ENCODE measurements around the gene CMC4. TPM values are rescaled to one million over a fixed set of nuclear protein-coding genes. Genes with fewer than 3 reads are reported as not detected.
A peak's percentile ranks its signal among the peaks of the same experiment; 100 is the strongest.

Gene CMC4
- total and polyA plus RNA-seq, 2 experiments from 2014 or later, result 10.8 to 18.4 TPM

DNA sequence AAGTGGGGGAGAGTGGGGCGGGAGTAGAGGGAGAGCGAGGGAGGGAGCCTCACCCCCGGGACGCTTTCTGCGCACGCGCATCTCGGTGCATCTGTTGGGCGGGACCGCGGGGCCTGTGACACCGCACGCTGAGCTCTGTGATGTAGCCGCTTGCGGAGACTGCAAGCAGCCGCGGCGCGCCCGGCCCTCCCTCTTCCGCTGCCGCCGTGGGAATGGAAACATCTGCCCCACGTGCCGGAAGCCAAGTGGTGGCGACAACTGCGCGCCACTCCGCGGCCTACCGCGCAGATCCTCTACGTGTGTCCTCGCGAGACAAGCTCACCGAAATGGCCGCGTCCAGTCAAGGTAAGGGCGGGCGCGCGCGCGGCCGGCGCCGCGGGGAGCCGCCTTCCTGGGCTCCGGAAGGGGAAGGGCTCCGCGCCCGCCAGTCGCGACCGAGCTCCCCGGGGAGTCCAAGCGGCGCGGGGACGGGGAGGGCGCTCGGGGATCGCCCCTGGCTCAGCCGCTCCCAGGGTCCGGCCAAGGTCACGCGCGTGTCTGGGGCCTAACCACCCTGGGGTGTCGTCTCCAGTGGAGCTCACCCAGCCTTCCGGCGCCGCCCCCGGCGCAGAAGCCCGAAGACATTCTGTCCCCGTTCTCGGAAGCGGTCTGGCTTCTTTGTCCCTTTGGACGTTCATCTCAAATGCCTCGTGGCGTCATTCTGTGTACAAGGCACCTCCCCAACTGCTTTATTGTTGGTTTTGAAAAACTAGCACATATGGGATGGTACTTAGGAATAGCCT is 44.0 kb downstream of the CMC4 start, which contains the start of gene FUNDC2:
Gene FUNDC2 (plus strand): TSS at position 118 of the 782 bp plus-strand sequence. CDS start 95 bp downstream, at position 213.
- Histone ChIP-seq H3K27ac (peak within 1 kb of the TSS; percentile 100), H4K20me1 (ENCODE audit: insufficient read depth, poor library complexity, severe bottlenecking) (no peaks in the 10 kb centered on the region), H3K4me1 (ENCODE audit: insufficient read depth) (no peaks in the 10 kb centered on the region), H3K36me3 (replicated peaks; ENCODE audit: insufficient read depth, low read depth) (no peaks in the 10 kb centered on the region), H3K4me2 (peak within 1 kb of the TSS; percentile 75), H3K9me2 (replicated peaks; ENCODE audit: insufficient read depth) (no peaks in the 10 kb centered on the region), H3K4me3 (peak within 1 kb of the TSS; percentile 48), H2AFZ (peak within 1 kb of the TSS; percentile 16), H3K79me2 (peaks cover 36% of the 10 kb centered on the region), H3K9me3 (ENCODE audit: low read depth) (no peaks in the 10 kb centered on the region), H3K27me3 (no peaks in the 10 kb centered on the region)
- WGBS (ENCODE audit: low lambda C conversion rate, missing lambda C conversion rate), result 46% methylated on average over 77 of the region's 82 CpGs
- peak; percentile 94 for DNase-seq (ENCODE audit: low spot score)
- TF ChIP-seq, protein P1, sequence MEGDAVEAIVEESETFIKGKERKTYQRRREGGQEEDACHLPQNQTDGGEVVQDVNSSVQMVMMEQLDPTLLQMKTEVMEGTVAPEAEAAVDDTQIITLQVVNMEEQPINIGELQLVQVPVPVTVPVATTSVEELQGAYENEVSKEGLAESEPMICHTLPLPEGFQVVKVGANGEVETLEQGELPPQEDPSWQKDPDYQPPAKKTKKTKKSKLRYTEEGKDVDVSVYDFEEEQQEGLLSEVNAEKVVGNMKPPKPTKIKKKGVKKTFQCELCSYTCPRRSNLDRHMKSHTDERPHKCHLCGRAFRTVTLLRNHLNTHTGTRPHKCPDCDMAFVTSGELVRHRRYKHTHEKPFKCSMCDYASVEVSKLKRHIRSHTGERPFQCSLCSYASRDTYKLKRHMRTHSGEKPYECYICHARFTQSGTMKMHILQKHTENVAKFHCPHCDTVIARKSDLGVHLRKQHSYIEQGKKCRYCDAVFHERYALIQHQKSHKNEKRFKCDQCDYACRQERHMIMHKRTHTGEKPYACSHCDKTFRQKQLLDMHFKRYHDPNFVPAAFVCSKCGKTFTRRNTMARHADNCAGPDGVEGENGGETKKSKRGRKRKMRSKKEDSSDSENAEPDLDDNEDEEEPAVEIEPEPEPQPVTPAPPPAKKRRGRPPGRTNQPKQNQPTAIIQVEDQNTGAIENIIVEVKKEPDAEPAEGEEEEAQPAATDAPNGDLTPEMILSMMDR (IDR thresholded peaks at IDR 0.05; ENCODE audit: poor library complexity), result no peak
- TF ChIP-seq EZH2 (IDR thresholded peaks at IDR 0.05; ENCODE audit: borderline replicate concordance), result no peak
- no peak for TF ChIP-seq EZH2phosphoT487 (IDR thresholded peaks at IDR 0.05; ENCODE audit: low read depth, severe bottlenecking, unreplicated experiment)

DNA sequence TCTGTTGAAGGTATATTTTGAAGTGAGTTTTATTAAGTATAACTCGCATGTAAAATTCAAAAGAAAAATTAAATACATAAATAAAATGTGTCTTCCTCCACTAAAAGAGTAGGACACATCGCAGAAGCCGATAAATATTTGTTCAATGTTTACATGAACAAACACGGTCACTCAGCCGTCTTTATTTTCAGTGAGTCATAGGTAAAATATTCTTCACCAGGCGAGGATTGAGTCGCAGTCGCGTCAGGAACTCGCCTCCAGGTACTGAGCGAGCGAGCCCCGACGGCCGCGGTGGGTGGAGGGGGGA is 44.6 kb downstream of the CMC4 start:
- no peaks in the 10 kb centered on the region for H3K9me3 ChIP-seq (ENCODE audit: low read depth)
- peak overlapping the region; percentile 64 for H3K4me2 ChIP-seq
- peak overlapping the region; percentile 23 for H3K4me3 ChIP-seq
- 31% methylated on average over 16 of the region's 16 CpGs for WGBS (ENCODE audit: low lambda C conversion rate, missing lambda C conversion rate)
- no peaks in the 10 kb centered on the region for H3K27me3 ChIP-seq
- peaks cover 30% of the 10 kb centered on the region for H3K79me2 ChIP-seq
- TF ChIP-seq EZH2phosphoT487 (IDR thresholded peaks at IDR 0.05; ENCODE audit: low read depth, severe bottlenecking, unreplicated experiment), result no peak
- no peak for TF ChIP-seq EZH2 (IDR thresholded peaks at IDR 0.05; ENCODE audit: borderline replicate concordance)
- TF ChIP-seq, protein P1 (IDR thresholded peaks at IDR 0.05; ENCODE audit: poor library complexity), result no peak
- H2AFZ ChIP-seq, result no peak overlapping the region
- no peaks in the 10 kb centered on the region for H4K20me1 ChIP-seq (ENCODE audit: insufficient read depth, poor library complexity, severe bottlenecking)
- no peaks in the 10 kb centered on the region for H3K36me3 ChIP-seq (replicated peaks; ENCODE audit: insufficient read depth, low read depth)
- DNase-seq (ENCODE audit: low spot score), result no peak
- H3K27ac ChIP-seq, result peak overlapping the region; percentile 100
- H3K4me1 ChIP-seq (ENCODE audit: insufficient read depth), result no peaks in the 10 kb centered on the region
- no peaks in the 10 kb centered on the region for H3K9me2 ChIP-seq (replicated peaks; ENCODE audit: insufficient read depth)

DNA sequence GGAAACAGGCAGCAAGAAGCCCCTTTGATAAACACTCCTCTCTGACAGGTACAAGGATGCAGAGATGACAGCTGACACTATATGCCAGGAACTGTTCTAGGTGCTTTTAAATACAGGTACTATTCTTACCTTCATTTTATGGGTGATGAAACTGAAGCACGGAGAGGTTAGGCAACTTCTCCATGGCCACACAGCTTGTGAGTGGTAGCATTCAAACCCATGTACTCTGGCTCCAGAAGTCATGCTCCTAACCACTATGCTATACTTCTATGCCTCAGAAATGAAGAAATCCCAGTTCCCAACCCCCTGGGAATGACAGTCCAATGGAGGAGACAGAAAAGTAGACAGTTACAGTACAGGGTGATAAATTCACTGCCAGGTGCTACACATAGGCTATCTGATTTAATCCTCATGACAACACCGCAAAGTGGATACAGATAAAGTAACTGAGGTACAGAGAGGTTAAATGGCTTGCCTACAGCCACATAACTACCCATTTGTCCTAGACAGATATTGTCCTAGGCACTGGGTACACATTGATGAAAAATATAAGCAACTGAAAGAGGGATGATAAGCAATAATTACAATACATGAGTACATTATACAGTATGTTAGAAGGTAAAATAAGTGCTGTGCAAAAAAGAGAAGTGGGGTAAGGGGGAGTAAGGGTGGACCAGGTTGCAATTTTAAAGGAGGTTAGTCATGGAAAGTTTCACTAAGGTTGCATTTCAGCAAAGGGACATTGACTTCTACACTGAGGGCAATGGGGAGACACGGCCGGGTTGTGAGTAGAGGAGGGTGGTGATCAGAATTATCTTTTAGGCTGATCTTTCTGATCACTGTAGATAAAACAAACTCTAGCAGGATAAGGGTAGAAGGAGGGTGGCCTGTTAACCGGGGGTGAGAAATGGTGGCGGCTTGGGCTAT is 46.8 kb downstream of the CMC4 start:
- no peaks in the 10 kb centered on the region for H4K20me1 ChIP-seq (ENCODE audit: insufficient read depth, poor library complexity, severe bottlenecking)
- no peak overlapping the region for H3K4me3 ChIP-seq
- H3K27ac ChIP-seq, result no peak overlapping the region
- H3K27me3 ChIP-seq, result no peaks in the 10 kb centered on the region
- no peak overlapping the region for H3K4me2 ChIP-seq
- H3K9me3 ChIP-seq (ENCODE audit: low read depth), result no peaks in the 10 kb centered on the region
- no peak for DNase-seq (ENCODE audit: low spot score)
- H3K9me2 ChIP-seq (replicated peaks; ENCODE audit: insufficient read depth), result no peaks in the 10 kb centered on the region
- no peaks in the 10 kb centered on the region for H3K36me3 ChIP-seq (replicated peaks; ENCODE audit: insufficient read depth, low read depth)
- H3K4me1 ChIP-seq (ENCODE audit: insufficient read depth), result no peaks in the 10 kb centered on the region
- no peak for TF ChIP-seq EZH2 (IDR thresholded peaks at IDR 0.05; ENCODE audit: borderline replicate concordance)
- TF ChIP-seq, protein P1 (IDR thresholded peaks at IDR 0.05; ENCODE audit: poor library complexity), result no peak
- no peak for TF ChIP-seq EZH2phosphoT487 (IDR thresholded peaks at IDR 0.05; ENCODE audit: low read depth, severe bottlenecking, unreplicated experiment)
- WGBS (ENCODE audit: low lambda C conversion rate, missing lambda C conversion rate), result 86% methylated on average over 6 of the region's 6 CpGs
- no peak overlapping the region for H2AFZ ChIP-seq
- peaks cover 12% of the 10 kb centered on the region for H3K79me2 ChIP-seq

Data from hepatocyte (in vitro differentiated cells).